TTC549 (cell line): ENCODE measurements around the gene ATP8B2.
"Not testable (repeated sequence)": the region's sequence is repeated elsewhere in the genome, so short reads cannot be mapped to it uniquely, and the experiment has no call there.

Experiments
- FAIRE-seq: peaks from 2 replicates; lab custom pipeline; 2012; peaks lifted over from hg19 to GRCh38; lab: Jason Lieb, UNC

The ATP8B2 gene

GRCh38 chr1:154324669-154325582 is at the start of gene ATP8B2:
Gene ATP8B2, plus strand, starts transcription at chr1:154325525. Its CDS starts 2,617 bp downstream, at chr1:154328142.
- no peak for FAIRE-seq

- no peak for FAIRE-seq
These were observed 48.5 kb upstream of the ATP8B2 start for GRCh38 chr1:154276797-154277196.

- not testable (repeated sequence) for FAIRE-seq
These were observed 37.7 kb upstream of the ATP8B2 start for GRCh38 chr1:154287591-154287990.

GRCh38 chr1:154288661-154289060 is 36.7 kb upstream of the ATP8B2 start:
- FAIRE-seq, result no peak

- no peak for FAIRE-seq
These were observed 34.4 kb upstream of the ATP8B2 start for GRCh38 chr1:154290921-154291320.

GRCh38 chr1:154295408-154296235 is 29.7 kb upstream of the ATP8B2 start:
- peak; percentile 95 for FAIRE-seq

- no peak for FAIRE-seq
These were observed 23.7 kb upstream of the ATP8B2 start for GRCh38 chr1:154301582-154301981.

- no peak for FAIRE-seq
These were observed 20.5 kb upstream of the ATP8B2 start for GRCh38 chr1:154304664-154305337.

GRCh38 chr1:154306151-154306550 is 19.2 kb upstream of the ATP8B2 start:
- no peak for FAIRE-seq

GRCh38 chr1:154307670-154308270 is 17.6 kb upstream of the ATP8B2 start:
- not testable (repeated sequence) for FAIRE-seq

- not testable (repeated sequence) for FAIRE-seq
These were observed 16.2 kb upstream of the ATP8B2 start for GRCh38 chr1:154309136-154309535.

- FAIRE-seq, result not testable (repeated sequence)
These were observed 12.9 kb upstream of the ATP8B2 start for GRCh38 chr1:154312229-154313065.

- no peak for FAIRE-seq
These were observed 12.3 kb upstream of the ATP8B2 start for GRCh38 chr1:154313066-154313356.

GRCh38 chr1:154314226-154314625 is 11.1 kb upstream of the ATP8B2 start:
- FAIRE-seq, result not testable (repeated sequence)

GRCh38 chr1:154316704-154317103 is 8.6 kb upstream of the ATP8B2 start:
- no peak for FAIRE-seq

GRCh38 chr1:154318386-154318785 is 6.9 kb upstream of the ATP8B2 start:
- FAIRE-seq, result no peak

- FAIRE-seq, result peak; percentile 34
These were observed 4.3 kb upstream of the ATP8B2 start, which contains the start of gene AQP10 for GRCh38 chr1:154320882-154321608. Gene AQP10, plus strand, starts transcription at chr1:154321093. Its CDS starts 63 bp downstream, at chr1:154321156.

- not testable (repeated sequence) for FAIRE-seq
These were observed 3.8 kb upstream of the ATP8B2 start for GRCh38 chr1:154321609-154321934.

GRCh38 chr1:154323493-154323892 is 1.8 kb upstream of the ATP8B2 start:
- no peak for FAIRE-seq

GRCh38 chr1:154324241-154324640 is 1.1 kb upstream of the ATP8B2 start:
- no peak for FAIRE-seq
